Esophagus squamous epithelium (tissue), 5 donors: Measurements from ENCODE around the gene RPS29. TPM values are rescaled to one million over a fixed set of nuclear protein-coding genes. Genes with fewer than 3 reads are reported as not detected.

Source experiments
- DNase-seq: peaks from one replicate; lab custom pipeline; 2025; lab: John Stamatoyannopoulos, UW
- H3K27ac ChIP-seq, 4 donors: fragments of 200-600 bp; sonication (generic); one replicate each; pipeline ENCODE4 v1.5.1; 2016 to 2019; ENCODE audit warnings: mild to moderate bottlenecking in 1 of 4
- H3K27me3 ChIP-seq, 4 donors: fragments of 200-600 bp; sonication (generic); 1 replicate in 3 of 4; 2 replicates in 1 of 4; pipeline versions ENCODE4 v1.5.1 to v1.6.0; 2017 to 2021; ENCODE audit warnings: antibody characterized with exemption in 1 of 4
- H3K36me3 ChIP-seq, 3 donors: fragments of 200-600 bp; sonication (generic); one replicate each; pipeline ENCODE4 v1.5.1; 2016 to 2019
- H3K4me1 ChIP-seq, 3 donors: fragments of 200-600 bp; sonication (generic); one replicate each; pipeline ENCODE4 v1.5.1; 2017 to 2019
- H3K4me3 ChIP-seq, 4 donors: fragments of 200-600 bp; sonication (generic); 1 replicate in 3 of 4; 2 replicates in 1 of 4; pipeline ENCODE4 v1.5.1; 2016 to 2019; ENCODE audit warnings: mild to moderate bottlenecking in 2 of 4, moderate library complexity in 1 of 4
- H3K9me3 ChIP-seq, 3 donors: fragments of 200-600 bp; sonication (generic); one replicate each; pipeline ENCODE4 v1.5.1; 2016 to 2019
- CTCF ChIP-seq, 6 experiments: fragments of 450-650 bp in 4 of 6; fragments of 200-600 bp in 2 of 6; sonication (generic) in 2 of 6; IDR thresholded peaks; one replicate each; pipeline ENCODE4 v1.5.1; 2016 to 2019; ENCODE audit warnings: antibody characterized with exemption in 6 of 6, mild to moderate bottlenecking in 4 of 6, moderate library complexity in 4 of 6
- POLR2A ChIP-seq, 4 donors: fragments of 450-650 bp; IDR thresholded peaks; one replicate each; pipeline ENCODE4 v1.6.1; 2017; ENCODE audit warnings: antibody characterized with exemption in 4 of 4, mild to moderate bottlenecking in 4 of 4, moderate library complexity in 3 of 4
- WGBS, 2 donors: methylation state at CpG; one replicate each; pipeline ENCODE4 v1.1.5; 2018; 5-methylcytosine and 5-hydroxymethylcytosine counted together
- intact Hi-C: fragments of 100-400 bp; cut with DNase I; formaldehyde crosslinking; loops from one replicate; pipeline ENCODE4 v1.15.0; 2022
- total RNA-seq, 4 donors: library from RNA; depleted of rRNA; stranded (reverse); fragments of >200 nt; gene quantifications; one replicate each; pipeline ENCODE4 v1.1.0, GENCODE V29; 2016
- donor health status: DM: yes; HTN: yes; CAD: no.

Gene RPS29
- total RNA-seq, 4 donors from 2014 or later: 911 to 13,326 (median 8,997) TPM

DNA sequence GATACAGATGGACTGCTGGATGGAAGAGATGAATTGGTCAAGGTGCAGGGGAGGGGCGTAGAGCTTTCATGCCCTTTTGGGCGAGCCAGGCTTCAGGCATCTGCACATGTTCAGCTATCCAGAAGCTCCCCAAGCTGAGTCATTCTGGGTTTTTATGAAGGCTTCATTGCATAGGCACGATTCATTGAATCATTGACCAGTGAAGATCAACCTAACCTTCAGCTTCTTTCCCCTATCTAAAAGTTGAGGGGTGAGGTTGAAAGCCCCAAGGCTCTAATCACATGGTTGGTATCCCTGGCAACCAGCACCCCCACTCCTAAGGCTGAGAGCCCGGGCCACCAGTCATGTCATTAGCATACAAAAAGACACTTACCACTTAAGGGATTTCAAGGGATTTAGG is 36.3 kb downstream of the RPS29 start:
- DNase-seq: no peak
- no peaks in the 10 kb centered on the region for H3K36me3 ChIP-seq
- H3K27me3 ChIP-seq: no peaks in the 10 kb centered on the region
- intact Hi-C loops: no loop called here
- no peak overlapping the region for H3K4me3 ChIP-seq
- TF ChIP-seq CTCF (IDR thresholded peaks at IDR 0.05): no peak
- TF ChIP-seq POLR2A (IDR thresholded peaks at IDR 0.05): no peak
- H3K9me3 ChIP-seq: no peaks in the 10 kb centered on the region
- H3K4me1 ChIP-seq: no peaks in the 10 kb centered on the region
- no peak overlapping the region for H3K27ac ChIP-seq
- WGBS, 2 donors: 44 to 50% methylated on average over 3 to 4 of the region's 4 CpGs

- no peaks in the 10 kb centered on the region for H3K27me3 ChIP-seq
- TF ChIP-seq CTCF (IDR thresholded peaks at IDR 0.05) (no peak), POLR2A (IDR thresholded peaks at IDR 0.05) (no peak)
- H3K27ac ChIP-seq: no peak overlapping the region
- no peaks in the 10 kb centered on the region for H3K36me3 ChIP-seq
- H3K9me3 ChIP-seq: no peaks in the 10 kb centered on the region
- no peak overlapping the region for H3K4me3 ChIP-seq
- no peaks in the 10 kb centered on the region for H3K4me1 ChIP-seq
- DNase-seq: no peak
- intact Hi-C loops: no loop called here
- 50 to 80% methylated on average over 1 of the region's 1 CpG for WGBS, 2 donors
Measured at GRCh38 chr14:49549446-49549845, 36.7 kb downstream of the RPS29 start.

GRCh38 chr14:49546766-49547165 is 39.4 kb downstream of the RPS29 start:
- intact Hi-C loops: no loop called here
- Histone ChIP-seq H3K36me3 (no peaks in the 10 kb centered on the region), H3K27ac (no peak overlapping the region), H3K4me3 (no peak overlapping the region), H3K9me3 (no peaks in the 10 kb centered on the region), H3K27me3 (no peaks in the 10 kb centered on the region), H3K4me1 (no peaks in the 10 kb centered on the region)
- DNase-seq: no peak
- no peak for TF ChIP-seq CTCF (IDR thresholded peaks at IDR 0.05)
- TF ChIP-seq POLR2A (IDR thresholded peaks at IDR 0.05): no peak
- 69 to 78% methylated on average over 1 of the region's 1 CpG for WGBS, 2 donors

DNA sequence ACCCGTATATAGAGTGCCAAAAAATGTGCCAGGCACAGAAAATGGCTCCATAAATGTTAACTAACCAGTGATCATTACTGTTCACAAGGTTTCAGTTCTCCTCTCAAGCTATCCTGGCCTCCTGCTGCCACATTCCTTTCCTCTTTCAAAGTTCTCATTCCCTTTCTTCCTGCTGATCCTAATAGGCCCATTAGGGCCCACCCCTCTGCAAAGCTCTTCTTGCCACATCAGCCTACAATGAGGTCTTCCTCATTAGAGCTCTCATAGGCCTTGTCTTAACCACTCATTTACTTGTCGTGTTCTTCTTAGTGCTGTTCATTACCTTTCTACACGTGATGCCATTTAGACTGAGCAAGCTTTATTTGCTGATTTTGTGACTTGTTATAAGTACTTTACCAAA is 40.5 kb downstream of the RPS29 start:
- no peak for DNase-seq
- intact Hi-C loops: no loop called here
- H3K9me3 ChIP-seq: peaks cover 0 to 8% (median 0%) of the 10 kb centered on the region in 3 donors
- H3K27ac ChIP-seq: no peak overlapping the region
- H3K4me3 ChIP-seq: no peak overlapping the region
- no peak for TF ChIP-seq POLR2A (IDR thresholded peaks at IDR 0.05)
- TF ChIP-seq CTCF (IDR thresholded peaks at IDR 0.05): no peak
- no peaks in the 10 kb centered on the region for H3K36me3 ChIP-seq
- H3K4me1 ChIP-seq: no peaks in the 10 kb centered on the region
- no peaks in the 10 kb centered on the region for H3K27me3 ChIP-seq
- WGBS, 2 donors: 76 to 83% methylated on average over 3 of the region's 3 CpGs

GRCh38 chr14:49545071-49545470 is 41.1 kb downstream of the RPS29 start:
- Histone ChIP-seq H3K9me3 (peaks cover 0 to 8% (median 0%) of the 10 kb centered on the region in 3 donors), H3K27me3 (no peaks in the 10 kb centered on the region), H3K36me3 (no peaks in the 10 kb centered on the region), H3K27ac (no peak overlapping the region), H3K4me3 (no peak overlapping the region), H3K4me1 (no peaks in the 10 kb centered on the region)
- WGBS, 2 donors: 73 to 76% methylated on average over 4 to 5 of the region's 6 CpGs
- TF ChIP-seq CTCF (IDR thresholded peaks at IDR 0.05) (no peak), POLR2A (IDR thresholded peaks at IDR 0.05) (no peak)
- no peak for DNase-seq
- intact Hi-C loops: no loop called here
